Cortex of kidney (tissue), 1 donor: ENCODE data around the gene LRRC56.
A peak's percentile ranks its signal among the peaks of the same experiment; 100 is the strongest.
"Not testable (repeated sequence)": the region's sequence is repeated elsewhere in the genome, so short reads cannot be mapped to it uniquely, and the experiment has no call there.

Experiments used
- DNase-seq: peaks from one replicate; lab custom pipeline; 2025; lab: John Stamatoyannopoulos, UW

The LRRC56 gene

GRCh38 chr11:559020-559620, 21.8 kb downstream of the LRRC56 start:
- no peak for DNase-seq

- DNase-seq: no peak
Observed at GRCh38 chr11:559712-560304, 22.5 kb downstream of the LRRC56 start.

- no peak for DNase-seq
Observed at GRCh38 chr11:560305-561147, 23.2 kb downstream of the LRRC56 start, which contains the start of the genes LMNTD2 and RASSF7. TSS of gene LMNTD2 (minus strand) at chr11:560738. CDS start at chr11:560716, 22 bp downstream. TSS of gene RASSF7 (plus strand) at chr11:560970. CDS start at chr11:561769, 799 bp downstream.

GRCh38 chr11:561148-562003, 24.0 kb downstream of the LRRC56 start:
- DNase-seq: no peak

GRCh38 chr11:562046-562645, 24.8 kb downstream of the LRRC56 start:
- no peak for DNase-seq

- no peak for DNase-seq
Observed at GRCh38 chr11:563066-563811, 25.9 kb downstream of the LRRC56 start.

GRCh38 chr11:563812-564578, 26.7 kb downstream of the LRRC56 start:
- DNase-seq: no peak

- DNase-seq: no peak
Observed at GRCh38 chr11:565921-566509, 28.7 kb downstream of the LRRC56 start.

GRCh38 chr11:567011-567628, 29.8 kb downstream of the LRRC56 start:
- no peak for DNase-seq

- no peak for DNase-seq
Observed at GRCh38 chr11:567629-568292, 30.4 kb downstream of the LRRC56 start.

- DNase-seq: peak; percentile 54
Observed at GRCh38 chr11:568306-569157, 31.2 kb downstream of the LRRC56 start.

GRCh38 chr11:569158-569885, 32.0 kb downstream of the LRRC56 start:
- DNase-seq: no peak

GRCh38 chr11:571802-572185, 34.5 kb downstream of the LRRC56 start:
- no peak for DNase-seq

- no peak for DNase-seq
Observed at GRCh38 chr11:573146-573759, 35.9 kb downstream of the LRRC56 start.

GRCh38 chr11:574031-574570, 36.8 kb downstream of the LRRC56 start:
- not testable (repeated sequence) for DNase-seq

- no peak for DNase-seq
Observed at GRCh38 chr11:574632-575312, 37.4 kb downstream of the LRRC56 start.
